Measurements from ENCODE around the gene TUBB6. TPM values are rescaled to one million over a fixed set of nuclear protein-coding genes. Genes with fewer than 3 reads are reported as not detected.

The TUBB6 gene
- total and polyA plus RNA-seq, 2 of the 8 experiments (the other 6 are each of a cell fraction or from before 2014, with no cell fraction given): 126 to 223 TPM

DNA sequence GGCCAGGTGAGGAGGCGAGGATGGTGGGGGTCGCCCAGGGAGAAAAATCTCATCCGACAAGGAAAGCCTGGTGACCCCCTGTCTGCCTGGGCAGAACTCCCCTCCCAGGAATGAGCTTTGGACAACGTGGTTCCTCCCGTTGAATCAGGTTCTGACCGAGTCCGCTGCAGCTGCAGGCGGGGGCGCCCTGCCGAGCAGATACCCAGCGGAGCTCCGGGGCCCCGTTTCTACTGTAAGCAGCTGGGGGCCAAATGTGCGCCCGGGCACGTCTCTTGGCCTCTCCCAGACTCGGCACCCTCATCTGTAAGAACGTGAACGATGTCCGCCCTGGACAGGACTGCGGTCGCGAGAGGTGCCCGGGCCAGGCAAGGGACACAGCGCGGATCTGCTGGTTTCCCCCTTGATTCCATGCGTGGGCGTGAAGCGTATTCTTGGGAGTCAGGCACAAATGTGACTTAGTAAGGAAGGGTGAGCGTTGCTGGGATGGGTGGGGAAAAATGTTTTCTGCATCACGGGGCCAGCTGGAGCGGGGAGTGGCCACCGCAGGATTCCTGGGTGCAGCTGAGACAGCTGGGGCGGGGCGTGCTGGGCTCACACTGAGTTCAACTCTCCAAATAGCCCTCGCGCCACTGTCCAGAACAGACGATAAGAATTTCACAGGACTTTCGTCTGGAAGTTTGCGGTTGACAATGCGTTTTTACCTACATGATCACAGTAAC is 20.2 kb upstream of the TUBB6 start:
- Histone ChIP-seq H3K9ac (replicated peaks in 1 of 4; ENCODE audit: extremely low read depth in 1 of 4, low read depth in 3 of 4, low read length in 3 of 4) (no peak overlapping the region), H3K23ac (ENCODE audit: insufficient read length) (no peak overlapping the region), H4K5ac (ENCODE audit: insufficient read length, low read depth, low read length) (no peak overlapping the region), H3K79me2 (ENCODE audit: control insufficient read depth in 1 of 2, insufficient read depth in 2 of 2, low read length in 2 of 2) (no peaks in the 10 kb centered on the region), H3K4me3 (ENCODE audit: extremely low read depth in 1 of 4, insufficient read depth in 2 of 4, low read depth in 3 of 4, low read length in 4 of 4) (peak overlapping the region; percentile 31 to 63 (median 54)), H3K9me3 (ENCODE audit: insufficient read depth in 2 of 2, low read depth in 1 of 2, low read length in 1 of 2) (no peaks in the 10 kb centered on the region), H2BK12ac (ENCODE audit: low read depth, low read length) (peak overlapping the region; percentile 35; the same call in 1 of the 2 replicates), H3K4me2 (ENCODE audit: insufficient read depth in 1 of 2, low read depth in 2 of 2, low read length in 2 of 2) (peak overlapping the region; percentile 88 to 94), H3K27ac (ENCODE audit: low read depth, low read length) (no peak overlapping the region), H2AFZ (ENCODE audit: low read length) (no peak overlapping the region; the same call in 1 of the 2 replicates), H4K20me1 (replicated peaks in 1 of 2; ENCODE audit: control insufficient read depth in 1 of 2, insufficient read depth in 2 of 2, low read length in 2 of 2) (no peaks in the 10 kb centered on the region), H2BK5ac (ENCODE audit: low read depth, low read length) (peak overlapping the region; percentile 52; the same call in 1 of the 2 replicates), H3K27me3 (replicated peaks in 1 of 4; ENCODE audit: control insufficient read depth in 3 of 4, extremely low read depth in 1 of 4, insufficient read depth in 3 of 4, low read length in 3 of 4) (peaks cover 2 to 29% (median 20%) of the 10 kb centered on the region in 4 experiments; a peak in 6 of 7 replicates), H3K23me2 (ENCODE audit: low read depth, low read length) (peaks cover 13% of the 10 kb centered on the region), H3K18ac (ENCODE audit: extremely low read depth, low read length) (peak overlapping the region; percentile 62), H2BK20ac (ENCODE audit: low read length) (peak overlapping the region; percentile 72; the same call in 1 of the 2 replicates), H3K56ac (replicated peaks; ENCODE audit: insufficient read length, low read depth, low read length) (no peak overlapping the region), H2BK120ac (replicated peaks; ENCODE audit: low read depth, low read length) (peak overlapping the region; percentile 28), H2AK5ac (ENCODE audit: low read depth, low read length) (no peak overlapping the region), H2BK15ac (ENCODE audit: low read length) (peak overlapping the region; percentile 46; the same call in 1 of the 2 replicates), H4K8ac (ENCODE audit: extremely low read depth, insufficient read depth, low read length) (no peak overlapping the region), H4K91ac (replicated peaks; ENCODE audit: insufficient read length, low read length) (peak overlapping the region; percentile 61), H3K4me1 (replicated peaks in 1 of 4; ENCODE audit: control insufficient read depth in 3 of 4, insufficient read depth in 4 of 4, low read length in 3 of 4) (peaks cover 0 to 10% (median 6%) of the 10 kb centered on the region in 4 experiments; a peak in 5 of 7 replicates), H3K79me1 (ENCODE audit: low read depth, low read length) (no peaks in the 10 kb centered on the region; the same call in 1 of the 2 replicates), H3K4ac (replicated peaks; ENCODE audit: insufficient read length, low read depth, low read length) (peak overlapping the region; percentile 66), H3K36me3 (ENCODE audit: control insufficient read depth in 2 of 4, insufficient read depth in 4 of 4, low read length in 3 of 4) (no peaks in the 10 kb centered on the region), H3K14ac (ENCODE audit: insufficient read length) (no peak overlapping the region)
- ChIA-PET POLR2A (ENCODE audit: partially characterized antibody) (interaction anchor here (0.9 to 7.1 kb wide), 15 partner anchors 9 to 415 kb away, joined by 3 to 49 read pairs (median 4); partner anchors contain the start of genes CEP76, PSMG2 and TUBB6), CTCF (ENCODE audit: partially characterized antibody) (interaction anchor here (0.7 to 3.8 kb wide), 12 partner anchors 9 to 236 kb away, joined by 3 to 20 read pairs (median 4); no protein-coding TSS in a partner anchor)
- FAIRE-seq: no peak
- WGBS, 2 experiments (ENCODE audit: extremely low coverage in 1 of 2, insufficient coverage in 1 of 2, insufficient read length in 1 of 2, insufficient replicate concordance in 2 of 2, low coverage in 1 of 2, low lambda C conversion rate in 2 of 2, missing lambda C conversion rate in 1 of 2): 2% methylated on average over 37 of the region's 41 CpGs; no CpG with 5 or more reads in 1 of the 2 experiments
- peak in 1 of 2 experiments; percentile 85 for DNase-seq (ENCODE audit: low read depth in 1 of 2, low spot score in 2 of 2)
- TF ChIP-seq RFX5 (IDR thresholded peaks at IDR 0.05; ENCODE audit: borderline replicate concordance, low read depth, low read length): no peak
- TF ChIP-seq SIRT6 (IDR thresholded peaks at IDR 0.05; ENCODE audit: low read length): no peak
- no peak for TF ChIP-seq E2F6 (IDR thresholded peaks at IDR 0.05)
- TF ChIP-seq ATF3 (IDR thresholded peaks at IDR 0.05; ENCODE audit: insufficient read depth, low read depth, low read length): no peak
- 0 out of 2 replicates have a peak, but pooled peaks have one; percentile 6 for TF ChIP-seq GABPA (IDR thresholded peaks at IDR 0.05; ENCODE audit: borderline replicate concordance, insufficient read depth, low read length)
- TF ChIP-seq SIN3A (conservative IDR thresholded peaks at IDR 0.05 in 1 of 2, IDR thresholded peaks at IDR 0.05 in 1 of 2; ENCODE audit: low read depth in 1 of 2, low read length in 2 of 2): peak in 1 of 2 experiments; percentile 2; a peak in 1 of 4 replicates
- peak; percentile 69 for TF ChIP-seq KDM4A (IDR thresholded peaks at IDR 0.05; ENCODE audit: low read depth, low read length, severe bottlenecking)
- peak; percentile 60; the same call in 1 of the 2 replicates for TF ChIP-seq EGR1 (IDR thresholded peaks at IDR 0.05; ENCODE audit: borderline replicate concordance, low read depth, low read length)
- no peak for TF ChIP-seq MAFK (IDR thresholded peaks at IDR 0.05; ENCODE audit: low read depth, low read length)

Measured in H1 (cell line).